HCT116 (cell line): ENCODE measurements around the gene XPO4.

Experiments
- CEBPB ChIP-seq: IDR thresholded peaks from 2 replicates; pipeline ENCODE4 v1.6.1; 2012; ENCODE audit warnings: low read depth
- EGR1 ChIP-seq: IDR thresholded peaks from 2 replicates; pipeline ENCODE4 v1.6.1; 2012; ENCODE audit warnings: low read depth
- EZH2 ChIP-seq: fragments of 200-600 bp; sonication (generic); IDR thresholded peaks from 2 replicates; pipeline ENCODE4 v1.6.1; 2017; ENCODE audit warnings: antibody characterized with exemption, mixed run types
- JUND ChIP-seq: IDR thresholded peaks from 2 replicates; pipeline ENCODE4 v1.6.1; 2012
- POLR2A ChIP-seq: IDR thresholded peaks from 2 replicates; pipeline ENCODE4 v1.7.0; 2011; ENCODE audit warnings: borderline replicate concordance; ENCODE audit not compliant: insufficient read depth, insufficient read length; ENCODE audit errors: extremely low read depth
- RAD21 ChIP-seq: IDR thresholded peaks from 2 replicates; pipeline ENCODE4 v1.6.1; 2012; ENCODE audit warnings: low read depth, mild to moderate bottlenecking
- SIN3A ChIP-seq: IDR thresholded peaks from 2 replicates; pipeline ENCODE4 v1.6.1; 2012; ENCODE audit warnings: low read depth
- SP1 ChIP-seq: IDR thresholded peaks from 2 replicates; pipeline ENCODE4 v1.6.1; 2012; ENCODE audit warnings: low read depth
- SRF ChIP-seq: IDR thresholded peaks from 2 replicates; pipeline ENCODE4 v1.6.1; 2012; ENCODE audit warnings: low read depth
- YY1 ChIP-seq: IDR thresholded peaks from 2 replicates; pipeline ENCODE4 v1.6.1; 2011; ENCODE audit warnings: low read length, low read depth, moderate library complexity, mild to moderate bottlenecking; ENCODE audit not compliant: insufficient replicate concordance; ENCODE audit errors: extremely low read depth
- ZFX ChIP-seq: fragments of 450-650 bp; IDR thresholded peaks from 2 replicates; pipeline ENCODE4 v1.6.1; 2017
- ZNF274 ChIP-seq: fragments of 200-500 bp; sonication (Bioruptor generic); IDR thresholded peaks from 2 replicates; pipeline ENCODE4 v1.6.1; 2014; ENCODE audit warnings: mild to moderate bottlenecking, low read depth, low read length, inconsistent platforms
- TF ChIP-seq, protein P1 (sequence below), 3 experiments: fragments of 200-600 bp in 1 of 3; sonication (generic) in 1 of 3; IDR thresholded peaks in 2 of 3; conservative IDR thresholded peaks in 1 of 3; 2 replicates each; pipeline ENCODE4 v1.5.1; 2012 to 2017; ENCODE audit warnings: low read depth in 2 of 3, low read length in 2 of 3, antibody characterized with exemption in 1 of 3, borderline replicate concordance in 1 of 3, control low read depth in 1 of 3, mild to moderate bottlenecking in 1 of 3, mixed read lengths in 1 of 3, mixed run types in 1 of 3, moderate library complexity in 1 of 3; ENCODE audit not compliant: insufficient read depth in 1 of 3
- TF ChIP-seq, protein P2 (sequence below): IDR thresholded peaks from 2 replicates; pipeline ENCODE4 v1.6.1; 2012

DNA sequence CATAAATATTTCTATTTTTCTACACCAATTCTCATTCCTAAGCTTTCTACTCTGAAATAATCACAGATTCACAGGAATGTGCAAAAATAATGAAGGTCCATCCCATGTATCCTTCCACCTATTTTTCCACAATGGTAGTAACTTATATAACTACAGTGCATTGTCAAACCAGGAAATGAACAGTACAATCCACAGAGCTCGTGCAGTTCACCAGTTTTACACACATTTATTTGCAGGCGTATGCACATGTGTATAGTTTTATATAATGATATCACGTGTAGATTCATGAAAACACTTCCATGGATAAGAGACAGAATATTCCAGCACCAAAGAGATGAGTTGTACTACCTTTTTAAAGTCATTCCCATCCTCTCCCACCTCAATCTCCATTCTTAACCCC lies 141.7 kb downstream of the XPO4 start:
- no peak for TF ChIP-seq SRF
- TF ChIP-seq JUND = no peak
- TF ChIP-seq, protein P1, sequence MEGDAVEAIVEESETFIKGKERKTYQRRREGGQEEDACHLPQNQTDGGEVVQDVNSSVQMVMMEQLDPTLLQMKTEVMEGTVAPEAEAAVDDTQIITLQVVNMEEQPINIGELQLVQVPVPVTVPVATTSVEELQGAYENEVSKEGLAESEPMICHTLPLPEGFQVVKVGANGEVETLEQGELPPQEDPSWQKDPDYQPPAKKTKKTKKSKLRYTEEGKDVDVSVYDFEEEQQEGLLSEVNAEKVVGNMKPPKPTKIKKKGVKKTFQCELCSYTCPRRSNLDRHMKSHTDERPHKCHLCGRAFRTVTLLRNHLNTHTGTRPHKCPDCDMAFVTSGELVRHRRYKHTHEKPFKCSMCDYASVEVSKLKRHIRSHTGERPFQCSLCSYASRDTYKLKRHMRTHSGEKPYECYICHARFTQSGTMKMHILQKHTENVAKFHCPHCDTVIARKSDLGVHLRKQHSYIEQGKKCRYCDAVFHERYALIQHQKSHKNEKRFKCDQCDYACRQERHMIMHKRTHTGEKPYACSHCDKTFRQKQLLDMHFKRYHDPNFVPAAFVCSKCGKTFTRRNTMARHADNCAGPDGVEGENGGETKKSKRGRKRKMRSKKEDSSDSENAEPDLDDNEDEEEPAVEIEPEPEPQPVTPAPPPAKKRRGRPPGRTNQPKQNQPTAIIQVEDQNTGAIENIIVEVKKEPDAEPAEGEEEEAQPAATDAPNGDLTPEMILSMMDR (IDR thresholded peaks at IDR 0.05 in 2 of 3, conservative IDR thresholded peaks at IDR 0.05 in 1 of 3; ENCODE audit: borderline replicate concordance in 1 of 3, insufficient read depth in 1 of 3, low read depth in 2 of 3, low read length in 2 of 3) = no peak
- no peak for TF ChIP-seq ZNF274
- TF ChIP-seq, protein P2, sequence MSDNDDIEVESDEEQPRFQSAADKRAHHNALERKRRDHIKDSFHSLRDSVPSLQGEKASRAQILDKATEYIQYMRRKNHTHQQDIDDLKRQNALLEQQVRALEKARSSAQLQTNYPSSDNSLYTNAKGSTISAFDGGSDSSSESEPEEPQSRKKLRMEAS = no peak
- no peak for TF ChIP-seq YY1
- TF ChIP-seq SIN3A = no peak
- no peak for TF ChIP-seq RAD21
- TF ChIP-seq POLR2A = no peak
- no peak for TF ChIP-seq EZH2
- no peak for TF ChIP-seq EGR1
- no peak for TF ChIP-seq CEBPB
- no peak for TF ChIP-seq ZFX
- no peak for TF ChIP-seq SP1
